ENCODE data around the gene MICU1.

The MICU1 gene

GRCh38 chr10:72610466-72610865 is 15.4 kb downstream of the MICU1 start:
- Histone ChIP-seq H3K27me3 (ENCODE audit: control insufficient read depth in 1 of 2, insufficient read depth in 2 of 2, low read length in 2 of 2) (no peaks in the 10 kb centered on the region), H3K4me1 (ENCODE audit: control insufficient read depth in 1 of 2, insufficient read depth in 2 of 2, low read length in 2 of 2) (peaks cover 4 to 7% of the 10 kb centered on the region in 2 donors), H3K9ac (ENCODE audit: low read depth in 1 of 2, low read length in 2 of 2) (no peak overlapping the region), H3K36me3 (ENCODE audit: control insufficient read depth in 1 of 2, insufficient read depth in 2 of 2, low read length in 2 of 2) (no peaks in the 10 kb centered on the region), H3K4me3 (ENCODE audit: low read depth in 1 of 2, low read length in 2 of 2) (no peak overlapping the region), H3K9me3 (ENCODE audit: control insufficient read depth in 1 of 2, low read length in 2 of 2) (no peaks in the 10 kb centered on the region), H3K27ac (ENCODE audit: low read depth, low read length) (no peak overlapping the region)

- no peak overlapping the region for H3K9ac ChIP-seq (ENCODE audit: low read depth in 1 of 2, low read length in 2 of 2)
- H3K27ac ChIP-seq (ENCODE audit: low read depth, low read length): no peak overlapping the region
- no peaks in the 10 kb centered on the region for H3K36me3 ChIP-seq (ENCODE audit: control insufficient read depth in 1 of 2, insufficient read depth in 2 of 2, low read length in 2 of 2)
- no peaks in the 10 kb centered on the region for H3K9me3 ChIP-seq (ENCODE audit: control insufficient read depth in 1 of 2, low read length in 2 of 2)
- no peak overlapping the region for H3K4me3 ChIP-seq (ENCODE audit: low read depth in 1 of 2, low read length in 2 of 2)
- peaks cover 4 to 12% of the 10 kb centered on the region in 2 donors for H3K4me1 ChIP-seq (ENCODE audit: control insufficient read depth in 1 of 2, insufficient read depth in 2 of 2, low read length in 2 of 2)
- no peaks in the 10 kb centered on the region for H3K27me3 ChIP-seq (ENCODE audit: control insufficient read depth in 1 of 2, insufficient read depth in 2 of 2, low read length in 2 of 2)
Observed at GRCh38 chr10:72605122-72605521, 20.8 kb downstream of the MICU1 start.

- Histone ChIP-seq H3K36me3 (ENCODE audit: control insufficient read depth in 1 of 2, insufficient read depth in 2 of 2, low read length in 2 of 2) (no peaks in the 10 kb centered on the region), H3K27ac (ENCODE audit: low read depth, low read length) (no peak overlapping the region), H3K9me3 (ENCODE audit: control insufficient read depth in 1 of 2, low read length in 2 of 2) (no peaks in the 10 kb centered on the region), H3K9ac (ENCODE audit: low read depth in 1 of 2, low read length in 2 of 2) (no peak overlapping the region), H3K27me3 (ENCODE audit: control insufficient read depth in 1 of 2, insufficient read depth in 2 of 2, low read length in 2 of 2) (no peaks in the 10 kb centered on the region), H3K4me1 (ENCODE audit: control insufficient read depth in 1 of 2, insufficient read depth in 2 of 2, low read length in 2 of 2) (peaks cover 4 to 12% of the 10 kb centered on the region in 2 donors), H3K4me3 (ENCODE audit: low read depth in 1 of 2, low read length in 2 of 2) (no peak overlapping the region)
Observed at GRCh38 chr10:72601144-72601543, 24.7 kb downstream of the MICU1 start.

GRCh38 chr10:72598769-72599701 is 26.8 kb downstream of the MICU1 start:
- no peaks in the 10 kb centered on the region for H3K36me3 ChIP-seq (ENCODE audit: control insufficient read depth in 1 of 2, insufficient read depth in 2 of 2, low read length in 2 of 2)
- no peaks in the 10 kb centered on the region for H3K27me3 ChIP-seq (ENCODE audit: control insufficient read depth in 1 of 2, insufficient read depth in 2 of 2, low read length in 2 of 2)
- H3K9ac ChIP-seq (ENCODE audit: low read depth in 1 of 2, low read length in 2 of 2): no peak overlapping the region
- H3K9me3 ChIP-seq (ENCODE audit: control insufficient read depth in 1 of 2, low read length in 2 of 2): no peaks in the 10 kb centered on the region
- no peak overlapping the region for H3K27ac ChIP-seq (ENCODE audit: low read depth, low read length)
- no peak overlapping the region for H3K4me3 ChIP-seq (ENCODE audit: low read depth in 1 of 2, low read length in 2 of 2)
- no peaks in the 10 kb centered on the region for H3K4me1 ChIP-seq (ENCODE audit: control insufficient read depth in 1 of 2, insufficient read depth in 2 of 2, low read length in 2 of 2)

- no peak overlapping the region for H3K27ac ChIP-seq (ENCODE audit: low read depth, low read length)
- H3K9ac ChIP-seq (ENCODE audit: low read depth in 1 of 2, low read length in 2 of 2): no peak overlapping the region
- H3K27me3 ChIP-seq (ENCODE audit: control insufficient read depth in 1 of 2, insufficient read depth in 2 of 2, low read length in 2 of 2): no peaks in the 10 kb centered on the region
- H3K36me3 ChIP-seq (ENCODE audit: control insufficient read depth in 1 of 2, insufficient read depth in 2 of 2, low read length in 2 of 2): no peaks in the 10 kb centered on the region
- no peaks in the 10 kb centered on the region for H3K4me1 ChIP-seq (ENCODE audit: control insufficient read depth in 1 of 2, insufficient read depth in 2 of 2, low read length in 2 of 2)
- H3K4me3 ChIP-seq (ENCODE audit: low read depth in 1 of 2, low read length in 2 of 2): no peak overlapping the region
- no peaks in the 10 kb centered on the region for H3K9me3 ChIP-seq (ENCODE audit: control insufficient read depth in 1 of 2, low read length in 2 of 2)
Observed at GRCh38 chr10:72597897-72598296, 28.0 kb downstream of the MICU1 start.

- no peak overlapping the region for H3K4me3 ChIP-seq (ENCODE audit: low read depth in 1 of 2, low read length in 2 of 2)
- H3K9me3 ChIP-seq (ENCODE audit: control insufficient read depth in 1 of 2, low read length in 2 of 2): no peaks in the 10 kb centered on the region
- no peaks in the 10 kb centered on the region for H3K27me3 ChIP-seq (ENCODE audit: control insufficient read depth in 1 of 2, insufficient read depth in 2 of 2, low read length in 2 of 2)
- H3K4me1 ChIP-seq (ENCODE audit: control insufficient read depth in 1 of 2, insufficient read depth in 2 of 2, low read length in 2 of 2): no peaks in the 10 kb centered on the region
- no peaks in the 10 kb centered on the region for H3K36me3 ChIP-seq (ENCODE audit: control insufficient read depth in 1 of 2, insufficient read depth in 2 of 2, low read length in 2 of 2)
- H3K9ac ChIP-seq (ENCODE audit: low read depth in 1 of 2, low read length in 2 of 2): no peak overlapping the region
- no peak overlapping the region for H3K27ac ChIP-seq (ENCODE audit: low read depth, low read length)
Observed at GRCh38 chr10:72595436-72595835, 30.4 kb downstream of the MICU1 start.

- Histone ChIP-seq H3K27ac (ENCODE audit: low read depth, low read length) (no peak overlapping the region), H3K4me3 (ENCODE audit: low read depth in 1 of 2, low read length in 2 of 2) (no peak overlapping the region), H3K9me3 (ENCODE audit: control insufficient read depth in 1 of 2, low read length in 2 of 2) (no peaks in the 10 kb centered on the region), H3K36me3 (ENCODE audit: control insufficient read depth in 1 of 2, insufficient read depth in 2 of 2, low read length in 2 of 2) (no peaks in the 10 kb centered on the region), H3K4me1 (ENCODE audit: control insufficient read depth in 1 of 2, insufficient read depth in 2 of 2, low read length in 2 of 2) (no peaks in the 10 kb centered on the region), H3K9ac (ENCODE audit: low read depth in 1 of 2, low read length in 2 of 2) (no peak overlapping the region), H3K27me3 (ENCODE audit: control insufficient read depth in 1 of 2, insufficient read depth in 2 of 2, low read length in 2 of 2) (no peaks in the 10 kb centered on the region)
Observed at GRCh38 chr10:72593963-72594362, 31.9 kb downstream of the MICU1 start.

GRCh38 chr10:72588266-72588665 is 37.6 kb downstream of the MICU1 start:
- no peaks in the 10 kb centered on the region for H3K27me3 ChIP-seq (ENCODE audit: control insufficient read depth in 1 of 2, insufficient read depth in 2 of 2, low read length in 2 of 2)
- no peak overlapping the region for H3K4me3 ChIP-seq (ENCODE audit: low read depth in 1 of 2, low read length in 2 of 2)
- no peaks in the 10 kb centered on the region for H3K9me3 ChIP-seq (ENCODE audit: control insufficient read depth in 1 of 2, low read length in 2 of 2)
- H3K27ac ChIP-seq (ENCODE audit: low read depth, low read length): no peak overlapping the region
- no peaks in the 10 kb centered on the region for H3K36me3 ChIP-seq (ENCODE audit: control insufficient read depth in 1 of 2, insufficient read depth in 2 of 2, low read length in 2 of 2)
- H3K4me1 ChIP-seq (ENCODE audit: control insufficient read depth in 1 of 2, insufficient read depth in 2 of 2, low read length in 2 of 2): no peaks in the 10 kb centered on the region
- no peak overlapping the region for H3K9ac ChIP-seq (ENCODE audit: low read depth in 1 of 2, low read length in 2 of 2)

- Histone ChIP-seq H3K27ac (ENCODE audit: low read depth, low read length) (no peak overlapping the region), H3K4me3 (ENCODE audit: low read depth in 1 of 2, low read length in 2 of 2) (no peak overlapping the region), H3K9ac (ENCODE audit: low read depth in 1 of 2, low read length in 2 of 2) (no peak overlapping the region), H3K4me1 (ENCODE audit: control insufficient read depth in 1 of 2, insufficient read depth in 2 of 2, low read length in 2 of 2) (no peaks in the 10 kb centered on the region), H3K9me3 (ENCODE audit: control insufficient read depth in 1 of 2, low read length in 2 of 2) (no peaks in the 10 kb centered on the region), H3K36me3 (ENCODE audit: control insufficient read depth in 1 of 2, insufficient read depth in 2 of 2, low read length in 2 of 2) (no peaks in the 10 kb centered on the region), H3K27me3 (ENCODE audit: control insufficient read depth in 1 of 2, insufficient read depth in 2 of 2, low read length in 2 of 2) (no peaks in the 10 kb centered on the region)
Observed at GRCh38 chr10:72587568-72587967, 38.3 kb downstream of the MICU1 start.

GRCh38 chr10:72574636-72575035 is 51.2 kb downstream of the MICU1 start:
- no peaks in the 10 kb centered on the region for H3K9me3 ChIP-seq (ENCODE audit: control insufficient read depth in 1 of 2, low read length in 2 of 2)

More at GRCh38 chr10:72574636-72575035, 51.2 kb downstream of the MICU1 start:
- H3K27me3 ChIP-seq (ENCODE audit: control insufficient read depth in 1 of 2, insufficient read depth in 2 of 2, low read length in 2 of 2): no peaks in the 10 kb centered on the region
- H3K36me3 ChIP-seq (ENCODE audit: control insufficient read depth in 1 of 2, insufficient read depth in 2 of 2, low read length in 2 of 2): no peaks in the 10 kb centered on the region
- no peak overlapping the region for H3K4me3 ChIP-seq (ENCODE audit: low read depth in 1 of 2, low read length in 2 of 2)
- H3K4me1 ChIP-seq (ENCODE audit: control insufficient read depth in 1 of 2, insufficient read depth in 2 of 2, low read length in 2 of 2): no peaks in the 10 kb centered on the region
- no peak overlapping the region for H3K27ac ChIP-seq (ENCODE audit: low read depth, low read length)
- H3K9ac ChIP-seq (ENCODE audit: low read depth in 1 of 2, low read length in 2 of 2): no peak overlapping the region
